ENCODE measurements around the gene SLC35D1.
"Not testable (repeated sequence)": the region's sequence is repeated elsewhere in the genome, so short reads cannot be mapped to it uniquely, and the experiment has no call there.

SLC35D1 gene

DNA sequence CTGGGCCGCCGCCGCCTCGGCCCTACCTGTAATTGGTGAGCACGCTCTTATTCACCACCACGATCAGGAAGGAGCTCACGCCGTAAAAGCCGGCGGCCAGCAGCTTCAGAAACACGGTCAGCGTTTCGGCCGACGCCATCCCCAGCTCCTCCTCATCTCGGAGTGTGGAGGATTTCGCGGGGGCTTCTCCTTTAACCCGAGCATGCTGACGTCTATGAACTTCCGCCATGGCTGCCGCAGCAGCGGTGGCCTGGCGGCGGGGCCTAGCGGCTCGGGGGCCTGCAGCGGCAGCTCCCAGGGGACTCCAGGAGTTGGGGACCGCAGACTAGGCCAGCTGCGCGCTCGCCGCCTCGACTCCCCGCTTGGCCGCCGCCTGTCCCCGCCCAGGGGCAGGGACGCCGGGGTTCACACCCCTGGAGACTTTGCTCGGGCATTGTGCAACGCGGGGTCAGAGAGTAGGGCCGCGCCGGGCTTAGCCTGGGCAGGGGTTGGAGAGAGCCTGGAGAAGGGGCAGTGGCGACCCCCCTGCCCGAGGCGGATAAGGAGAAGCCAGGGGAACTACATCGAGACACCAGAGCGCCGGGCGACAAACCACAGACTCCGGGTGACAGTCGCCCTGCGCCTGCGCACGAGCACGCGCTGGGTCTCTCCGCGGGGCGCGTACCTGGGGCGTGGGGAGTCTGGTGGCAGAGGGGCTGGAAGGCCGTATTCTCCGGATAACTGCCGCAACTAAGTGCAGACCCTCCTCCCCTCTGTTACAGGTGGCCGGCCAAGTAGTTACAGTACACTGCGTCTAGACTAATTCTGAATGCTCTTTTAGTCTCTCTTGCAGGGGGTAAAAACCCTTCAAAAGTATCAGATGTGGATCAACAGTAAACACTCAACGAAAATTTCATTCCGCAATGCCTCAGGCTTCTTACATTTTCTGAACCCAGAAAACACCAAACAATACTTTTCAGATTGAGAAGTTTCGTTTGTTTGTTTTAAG is at the start of gene SLC35D1:
TSS of gene SLC35D1 (minus strand) at position 364 of the 988 bp plus-strand sequence. CDS start at position 229, 135 bp downstream.
- peak in 55 of 56 donors; percentile 15 to 90 (median 79) for DNase-seq

DNA sequence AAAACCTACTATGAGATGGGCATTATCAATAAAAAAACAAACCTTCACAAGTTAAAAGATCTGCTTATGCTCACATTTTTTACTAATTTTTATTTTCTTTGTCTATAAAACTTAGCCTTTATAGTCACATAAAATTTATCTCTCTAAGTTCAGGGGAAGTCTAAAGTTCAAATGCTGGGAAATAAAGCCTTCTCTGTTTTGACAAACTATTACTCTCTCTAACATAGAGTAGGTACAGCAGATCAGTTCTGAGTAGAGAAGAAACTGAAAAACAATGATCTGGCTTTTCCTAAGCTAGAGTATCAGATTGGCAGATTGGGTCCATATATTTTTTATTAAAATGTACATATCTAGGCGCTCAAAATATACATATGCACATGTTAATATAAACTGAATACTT is 49.6 kb upstream of the SLC35D1 start:
- DNase-seq: no peak

DNA sequence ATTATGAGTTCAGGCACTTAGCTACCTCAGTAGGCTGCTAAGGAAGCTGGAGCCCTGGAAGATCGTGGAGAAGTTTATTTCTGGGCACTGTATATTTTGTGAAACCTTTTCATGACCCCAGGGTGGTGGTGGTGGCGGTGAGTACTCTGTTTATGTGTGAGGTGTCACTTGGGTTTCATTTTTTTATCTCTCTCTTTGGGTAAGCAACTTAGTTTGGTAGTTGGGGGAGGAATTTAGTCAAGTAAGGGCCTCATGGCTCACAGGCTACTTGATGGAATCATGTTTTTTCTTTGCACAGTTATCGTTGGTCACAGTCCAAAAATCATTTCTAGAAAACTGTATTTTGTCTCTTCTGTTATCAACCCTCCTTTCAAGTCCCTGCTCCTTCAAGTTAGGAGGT is 46.9 kb upstream of the SLC35D1 start:
- no peak for DNase-seq

DNA sequence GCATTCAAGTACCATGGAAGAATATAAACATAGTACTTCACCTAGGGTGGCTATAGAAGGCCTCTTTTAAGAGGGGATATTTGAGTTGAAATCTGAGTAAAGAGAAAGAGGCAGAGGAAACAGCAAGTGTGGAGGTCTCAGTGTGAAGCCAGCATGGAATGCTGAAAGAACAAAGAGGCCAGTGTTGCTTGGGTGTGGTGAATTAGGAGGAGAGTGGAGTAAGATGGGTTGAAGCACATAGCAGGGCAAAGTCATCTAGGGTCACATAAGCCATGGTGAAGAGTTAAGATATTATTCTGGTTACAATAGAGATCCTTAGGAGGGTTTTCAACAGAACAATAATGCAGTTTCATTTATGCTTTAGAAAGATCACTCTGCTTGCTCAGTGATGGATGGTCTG is 43.4 kb upstream of the SLC35D1 start:
- DNase-seq: no peak

DNA sequence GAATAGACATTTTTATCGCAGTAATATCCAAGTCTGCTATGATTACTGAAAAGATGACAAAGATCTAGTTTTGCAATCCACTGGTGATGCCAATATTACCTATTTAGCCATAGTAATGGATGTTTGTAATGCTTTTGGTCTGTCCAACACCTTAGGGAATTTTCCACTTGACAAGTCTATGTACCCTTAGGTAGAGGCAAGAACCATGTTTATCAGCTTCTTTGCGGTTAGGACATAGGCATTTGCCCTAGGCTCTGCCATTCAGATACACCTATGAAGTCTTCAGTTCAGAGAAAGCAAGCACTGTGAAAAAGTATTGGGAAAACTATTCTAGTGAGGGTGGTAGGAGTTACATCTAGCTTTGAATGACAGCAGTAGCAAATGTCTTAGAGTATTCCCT is 40.2 kb upstream of the SLC35D1 start:
- no peak for DNase-seq

DNA sequence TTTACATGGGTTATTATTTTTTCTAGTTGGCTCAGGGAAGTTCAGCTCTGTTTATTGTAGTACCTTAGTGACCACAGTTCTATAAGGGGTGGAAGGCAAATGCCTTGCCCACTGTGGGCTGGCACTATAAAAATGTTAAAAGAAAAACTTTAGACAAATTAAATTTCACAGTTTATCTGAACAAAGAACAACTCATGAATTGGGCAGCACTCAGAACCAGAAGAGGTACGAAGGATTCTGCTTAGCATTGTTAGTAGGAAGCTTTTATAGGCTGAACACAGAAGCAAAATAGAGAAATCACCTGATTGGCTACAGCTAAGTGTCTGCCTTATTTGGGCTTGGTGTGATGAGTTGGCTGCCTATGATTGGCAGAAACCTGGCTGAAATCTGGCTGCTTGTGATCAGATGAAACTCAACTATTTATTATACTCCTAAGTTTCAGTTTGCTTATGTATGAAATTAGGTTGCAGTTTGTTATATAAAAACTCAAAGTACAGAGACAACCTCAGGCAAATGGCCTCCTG is 35.8 kb upstream of the SLC35D1 start:
- no peak for DNase-seq

DNA sequence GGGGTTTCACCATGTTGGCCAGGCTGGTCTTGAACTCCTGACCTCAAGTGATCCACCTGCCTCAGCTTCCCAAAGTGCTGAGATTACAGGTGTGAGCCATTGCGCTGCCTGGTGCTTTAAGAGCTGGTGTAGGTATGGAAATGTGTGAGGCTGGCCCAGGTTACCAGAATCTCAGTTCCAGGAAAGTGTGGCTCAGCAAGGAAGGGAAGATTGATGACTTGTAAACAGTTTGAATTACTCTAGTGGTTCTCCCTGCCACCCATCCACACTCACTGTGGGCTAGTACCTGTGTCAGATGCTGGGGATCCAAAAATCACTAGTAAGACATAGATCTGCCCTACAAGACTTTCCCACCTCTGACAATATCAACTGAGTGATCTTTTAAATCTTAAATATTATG is 34.5 kb upstream of the SLC35D1 start:
- no peak for DNase-seq

DNA sequence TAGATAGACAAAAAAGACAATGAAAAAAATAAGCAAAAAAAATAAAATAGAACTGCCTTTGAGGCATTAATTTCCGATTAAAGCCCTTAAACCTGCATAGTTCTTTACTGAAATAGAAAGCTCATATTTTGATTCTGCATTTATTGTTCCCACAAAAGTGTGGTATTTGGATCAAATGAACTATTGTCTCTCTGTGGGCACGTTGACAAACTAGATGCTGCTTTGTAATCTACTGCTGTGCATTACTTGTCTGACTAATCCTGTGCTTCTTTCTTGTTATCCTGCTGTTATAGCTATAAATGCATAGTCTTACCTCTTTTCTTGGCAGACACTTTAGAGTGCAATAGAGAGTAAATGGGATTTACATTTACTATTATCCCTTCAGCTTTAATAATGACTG is 31.4 kb upstream of the SLC35D1 start:
- DNase-seq: no peak

DNA sequence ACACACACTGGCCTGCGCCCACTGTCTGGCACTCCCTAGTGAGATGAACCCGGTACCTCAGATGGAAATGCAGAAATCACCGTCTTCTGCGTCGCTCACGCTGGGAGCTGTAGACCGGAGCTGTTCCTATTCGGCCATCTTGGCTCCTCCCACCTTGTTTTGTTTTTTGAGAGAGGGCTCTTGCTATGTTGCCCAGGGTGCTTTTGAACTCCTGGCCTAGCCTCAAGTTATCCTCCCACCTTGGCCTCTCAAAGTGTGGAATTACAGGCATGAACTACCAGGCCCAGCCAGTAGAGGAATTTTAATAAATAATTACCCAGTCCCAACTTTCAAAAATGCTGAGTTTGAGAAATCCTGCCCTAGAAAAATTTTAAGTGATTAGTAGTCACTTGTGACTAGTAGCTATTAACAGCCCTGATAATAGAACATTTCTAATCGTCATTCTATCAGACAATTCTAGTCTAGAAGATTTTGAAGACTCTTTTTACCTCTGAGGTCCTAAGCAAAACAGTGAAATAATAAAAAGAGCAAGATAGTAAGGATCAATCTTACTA is 30.9 kb upstream of the SLC35D1 start:
- no peak for DNase-seq

DNA sequence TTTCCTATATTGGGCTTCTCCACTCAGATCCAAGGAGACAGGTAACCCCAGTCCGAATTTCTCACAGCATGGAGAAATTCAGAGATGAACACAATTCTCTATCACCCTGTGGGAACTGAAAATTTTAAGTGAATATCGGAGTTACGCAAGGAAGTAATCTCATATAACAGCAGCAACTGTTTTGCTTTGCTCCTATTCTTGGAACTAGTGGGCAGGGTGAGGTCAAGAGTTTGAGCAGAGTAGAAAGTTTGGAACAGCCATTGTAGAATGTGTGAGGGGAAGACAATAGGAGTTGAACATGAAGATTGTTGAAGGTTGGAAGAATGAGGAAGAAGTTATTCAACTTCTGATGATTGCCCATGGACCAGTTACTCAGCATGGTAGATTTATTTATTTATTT is 24.3 kb upstream of the SLC35D1 start:
- DNase-seq: no peak

DNA sequence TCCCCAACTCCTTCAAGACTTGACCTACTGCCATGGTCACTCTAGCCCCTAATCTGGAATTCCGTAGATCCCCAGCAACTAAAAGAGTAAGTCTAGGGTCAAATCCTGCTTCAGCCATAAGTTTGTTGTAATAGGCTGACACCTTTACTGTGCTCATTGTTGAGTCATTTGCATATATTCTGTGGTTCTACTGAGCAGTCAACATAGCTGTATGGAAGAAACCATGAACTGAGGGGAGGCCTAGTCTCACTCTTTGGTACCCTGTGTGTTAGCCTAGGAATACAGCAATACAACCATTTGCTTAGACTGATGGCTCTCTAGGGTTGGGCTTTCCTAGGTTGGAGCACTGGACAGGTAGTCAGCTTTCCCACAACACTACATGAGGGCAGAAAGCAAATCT is 23.6 kb upstream of the SLC35D1 start:
- DNase-seq: no peak

DNA sequence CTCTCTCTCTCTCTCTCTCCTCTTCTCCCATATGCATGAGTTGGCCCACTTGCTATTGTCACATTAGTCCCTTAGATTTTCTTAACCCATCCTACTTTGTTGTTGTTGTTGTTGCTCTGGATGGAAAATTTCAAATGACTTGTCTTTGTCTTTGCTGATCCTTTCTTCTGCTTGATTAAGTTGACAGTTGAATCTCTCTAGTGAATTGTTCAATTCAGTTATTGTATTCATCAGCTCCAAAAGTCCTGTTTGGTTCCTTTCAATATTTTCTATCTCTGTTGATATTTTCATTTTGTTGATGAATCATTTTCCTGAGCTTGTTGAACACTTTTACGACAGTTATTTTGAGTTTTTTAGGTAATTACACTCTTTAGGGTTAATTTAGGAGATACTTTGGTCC is 18.8 kb upstream of the SLC35D1 start:
- no peak for DNase-seq

DNA sequence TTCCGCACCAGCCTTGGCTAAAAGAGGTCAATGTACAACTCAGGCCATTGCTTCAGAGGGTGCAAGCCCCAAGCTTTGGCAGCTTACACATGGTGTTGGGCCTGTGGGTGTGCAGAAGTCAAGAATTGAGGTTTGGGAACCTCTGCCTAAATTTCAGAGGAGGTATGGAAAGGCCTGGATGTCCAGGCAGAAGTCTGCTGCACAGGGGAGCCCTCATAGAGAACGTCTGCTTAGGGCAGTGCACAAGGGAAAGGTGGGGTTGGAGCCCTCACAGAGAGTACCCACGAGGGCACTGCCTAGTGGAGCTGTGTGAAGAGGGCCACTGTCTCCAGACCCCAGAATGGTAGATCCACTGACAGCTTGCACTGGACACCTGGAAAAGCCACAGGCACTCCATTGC is 13.7 kb upstream of the SLC35D1 start:
- DNase-seq: not testable (repeated sequence)

DNA sequence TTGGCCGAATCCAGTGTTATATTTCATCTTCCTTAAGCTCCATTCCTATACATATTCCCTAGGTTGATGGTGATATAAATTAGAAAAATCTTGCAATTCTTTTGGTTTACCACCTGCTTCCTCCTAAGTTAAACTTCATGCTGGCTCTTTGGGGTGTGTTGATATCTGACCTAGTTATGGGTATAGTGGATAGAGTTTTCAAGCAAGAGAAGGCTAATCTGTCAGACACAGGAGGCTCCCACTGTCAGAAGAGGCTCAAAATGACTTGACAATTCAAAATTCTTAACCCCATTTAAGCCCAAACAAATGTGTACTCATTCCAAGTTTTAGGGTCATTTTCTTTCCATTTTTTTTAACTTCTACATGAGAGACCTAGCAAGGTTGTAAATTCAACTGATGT is 8.5 kb upstream of the SLC35D1 start:
- no peak for DNase-seq

DNA sequence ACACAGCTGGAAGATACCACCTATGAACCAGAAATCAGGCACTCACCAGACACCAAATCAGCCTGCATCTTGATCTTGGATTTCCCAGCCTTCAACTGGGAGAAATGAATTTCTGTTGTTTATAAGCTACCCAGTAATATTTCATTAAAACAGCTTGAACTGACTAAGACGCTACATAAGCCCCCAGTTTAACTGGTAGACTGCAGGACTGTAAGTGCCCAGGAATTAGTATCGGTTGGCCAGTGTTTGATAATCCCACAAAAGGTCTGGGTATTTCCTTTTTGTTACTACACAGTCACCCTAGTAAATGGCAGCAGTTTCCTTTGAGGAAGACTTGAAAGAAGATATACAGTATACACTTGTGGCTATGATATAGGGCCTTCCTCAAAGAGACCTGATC is 7.3 kb upstream of the SLC35D1 start:
- DNase-seq: no peak

DNA sequence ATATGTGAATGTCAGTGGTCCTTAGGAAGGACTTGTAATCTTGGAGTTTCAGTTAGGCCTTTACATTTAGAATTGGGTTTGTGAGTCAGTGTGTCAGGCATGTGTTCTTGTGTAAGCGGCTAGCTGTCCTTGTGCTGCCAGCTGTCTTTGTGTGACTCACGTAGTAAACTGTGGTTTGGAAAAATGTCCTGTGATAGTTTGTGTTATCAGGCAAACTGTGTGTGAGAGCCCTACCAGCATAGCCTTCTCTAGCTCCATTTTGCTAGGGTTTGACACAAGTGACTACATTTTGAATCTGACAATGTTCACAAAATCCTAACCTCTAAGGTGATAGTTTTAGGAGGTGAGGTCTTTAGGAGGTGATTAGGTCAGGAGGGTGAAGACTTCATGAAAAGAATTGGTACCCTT is 6.9 kb upstream of the SLC35D1 start:
- no peak for DNase-seq

DNA sequence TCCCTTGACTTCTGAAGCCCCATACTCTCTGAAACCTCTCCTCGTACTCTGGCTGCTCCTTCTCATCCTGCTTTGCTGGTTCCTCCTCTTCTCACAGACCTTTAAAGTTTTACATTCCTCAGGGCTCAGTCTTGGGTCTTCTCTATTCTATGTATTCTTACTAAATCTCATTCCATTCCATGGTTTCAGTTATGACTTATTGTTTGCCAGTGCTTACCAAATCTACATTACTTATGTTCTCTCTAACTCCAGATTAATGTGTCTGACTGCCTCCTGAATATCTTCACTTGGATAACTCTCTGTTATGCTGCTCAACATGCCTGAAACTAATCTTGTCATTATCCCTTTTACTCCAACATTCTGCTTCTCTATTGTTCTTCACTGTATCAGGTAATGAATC is 5.4 kb upstream of the SLC35D1 start:
- no peak for DNase-seq

DNA sequence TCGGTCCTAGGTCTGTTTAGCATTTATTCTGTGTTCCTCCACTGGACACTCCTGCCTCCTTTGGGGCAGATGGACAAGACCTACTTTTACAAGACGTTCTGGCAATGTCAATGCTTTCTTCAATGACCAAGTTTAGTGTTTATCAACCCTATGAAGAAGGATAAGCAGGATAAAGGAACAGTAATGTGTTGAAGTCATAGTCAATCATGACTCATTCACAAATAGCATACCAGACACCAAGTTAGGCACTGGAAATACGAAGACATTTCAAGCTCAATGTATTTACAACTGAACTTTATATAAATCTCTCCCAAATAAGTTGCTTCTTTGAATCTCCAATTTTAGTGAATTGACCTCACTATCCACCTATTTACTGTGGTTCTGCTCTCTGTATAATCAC is 4.8 kb upstream of the SLC35D1 start:
- no peak for DNase-seq

DNA sequence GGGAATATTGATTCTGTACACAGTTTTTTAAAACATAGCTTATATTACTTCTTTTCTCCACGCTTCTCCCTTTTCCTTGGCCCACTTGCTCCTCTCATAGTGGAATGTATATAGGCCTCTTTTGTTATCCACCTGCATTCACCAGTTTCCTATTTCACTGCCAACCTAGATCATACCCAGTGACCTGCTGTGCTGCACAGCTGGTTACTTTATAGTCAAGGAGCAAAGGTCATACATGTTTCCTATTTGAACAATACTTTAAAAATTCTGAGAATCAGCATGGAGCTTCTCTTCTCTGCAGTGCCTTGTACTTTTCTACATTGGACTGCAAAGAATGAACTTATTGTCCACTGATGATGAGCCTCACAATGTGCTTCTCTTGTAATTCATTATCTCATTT is 4.3 kb upstream of the SLC35D1 start:
- no peak for DNase-seq

DNA sequence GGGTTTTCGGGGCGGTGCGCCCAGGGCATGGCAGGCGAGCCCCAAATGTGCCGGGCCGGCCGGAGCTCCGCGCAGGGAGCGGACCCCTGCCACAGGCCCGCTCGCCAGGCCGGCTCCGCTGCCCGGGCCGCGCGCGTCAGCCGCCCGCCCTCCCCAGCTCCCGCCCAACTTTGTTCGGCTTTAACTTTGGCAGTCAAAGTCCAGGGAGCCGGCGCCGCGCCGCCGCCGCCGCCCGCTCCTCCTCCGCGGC is 488 bp downstream of the SLC35D1 start:
- DNase-seq: peak in 28 of 56 donors; percentile 28 to 88 (median 61)

DNA sequence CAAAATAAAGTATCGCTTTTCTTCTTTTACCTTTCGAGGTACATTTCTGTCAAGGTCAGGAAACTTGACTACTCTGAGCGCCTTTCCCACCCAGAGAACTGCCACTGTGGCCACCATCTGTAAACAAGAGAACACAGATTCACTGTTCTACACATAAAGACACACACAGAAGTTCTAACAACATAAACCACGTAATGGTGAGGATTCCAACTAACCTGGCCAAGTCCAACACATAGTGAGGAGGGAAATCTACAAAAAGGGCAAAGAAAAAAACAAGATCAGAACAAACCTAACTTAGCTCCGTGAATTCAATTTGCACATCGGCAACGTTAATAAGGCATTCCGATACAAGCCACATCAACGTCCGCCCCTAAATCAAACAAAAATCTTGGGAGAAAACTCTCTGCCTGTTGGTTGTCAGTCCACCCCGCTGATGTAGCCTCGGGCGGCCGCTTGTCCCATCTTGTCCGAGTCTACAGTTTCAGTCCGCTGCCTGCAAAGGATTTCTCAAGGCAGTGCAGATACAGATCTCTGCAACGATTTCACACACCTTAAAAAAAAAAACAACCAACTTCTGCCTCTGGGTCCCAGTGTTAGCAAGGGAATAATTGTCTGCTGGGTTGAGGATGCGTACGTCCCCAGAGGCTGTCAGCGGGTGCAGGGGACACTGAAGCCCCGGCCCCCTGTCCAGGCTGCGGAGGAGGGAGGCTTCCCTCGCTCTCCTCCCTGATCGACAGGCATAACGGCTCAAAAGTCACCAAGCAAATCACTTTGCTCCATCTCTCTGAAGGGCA is 1.0 kb downstream of the SLC35D1 start:
- DNase-seq: peak in 38 of 56 donors; percentile 7 to 67 (median 36)

DNA sequence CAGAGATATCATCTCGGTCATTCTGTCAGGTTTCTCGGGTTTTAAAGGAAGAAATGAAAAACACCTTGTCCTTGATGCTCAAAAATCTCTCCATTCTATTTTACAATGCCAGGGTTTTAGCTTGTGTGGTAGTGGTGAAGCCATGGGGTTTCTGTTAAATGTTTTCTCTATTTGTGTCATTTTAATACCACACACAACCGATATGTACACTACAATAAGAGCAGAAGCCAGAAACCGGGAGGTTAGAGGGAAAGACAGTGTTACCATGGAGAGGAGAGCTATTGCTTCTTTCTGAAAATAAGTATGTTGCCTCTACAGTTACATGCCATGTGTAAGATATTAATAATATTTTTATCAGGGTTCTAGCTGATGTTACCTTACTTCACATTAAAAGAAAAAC is 2.8 kb downstream of the SLC35D1 start:
- DNase-seq: no peak
